GM12878 (cell line): ENCODE data around the gene PHLPP1. TPM values are rescaled to one million over a fixed set of nuclear protein-coding genes. Genes with fewer than 3 reads are reported as not detected.

ENCODE experiments used
- ATAC-seq: fragments of 200-7000 bp; cut with Tn5 transposase; 3 replicates; pipeline ENCODE4 v1.9.1; 2020; ENCODE audit warnings: mild to moderate bottlenecking, moderate library complexity
- BruUV-seq: library from RNA; stranded (reverse); fragments of 400-500 nt; replicated peaks from 2 replicates; lab custom pipeline; 2021; lab: Mats Ljungman, UMichigan
- CTCF ChIA-PET: fragments of 300-600 bp; sonication (Branson Sonifier 250); formaldehyde crosslinking; extraction: SDS; loops from one replicate; lab custom pipeline; 2021; ENCODE audit warnings: inconsistent platforms; lab: Yijun Ruan, JAX
- POLR2A ChIA-PET: fragments of 350-600 bp; formaldehyde crosslinking; extraction: SDS; loops from one replicate; lab custom pipeline; 2021; ENCODE audit warnings: inconsistent platforms; lab: Charles Lee
- RAD21 ChIA-PET: fragments of 300-600 bp; sonication (Branson Sonifier 250); formaldehyde crosslinking; loops from one replicate; lab custom pipeline; 2023; ENCODE audit warnings: antibody characterized with exemption; ENCODE audit not compliant: unreplicated experiment; lab: Charles Lee
- SMC1A ChIA-PET: fragments of 300-600 bp; sonication (Branson Sonifier 250); formaldehyde crosslinking; loops from one replicate; lab custom pipeline; 2023; ENCODE audit not compliant: unreplicated experiment, uncharacterized antibody; lab: Charles Lee
- DNase-seq: peaks from one replicate; pipeline ENCODE4 v3.0.0-alpha.2; 2011; ENCODE audit warnings: low read depth, low spot score
- FAIRE-seq: peaks from 3 replicates; lab custom pipeline; 2011; peaks lifted over from hg19 to GRCh38; lab: Jason Lieb, UNC
- H2AFZ ChIP-seq: 2 replicates; pipeline ENCODE4 v1.6.0; 2011; ENCODE audit warnings: low read depth, low read length, control low read depth; ENCODE audit not compliant: control insufficient read depth
- H3K27ac ChIP-seq: 2 replicates; pipeline ENCODE4 v1.5.1; 2011; ENCODE audit warnings: control low read depth; ENCODE audit not compliant: control insufficient read depth, insufficient read depth
- H3K27me3 ChIP-seq, 2 experiments: replicated peaks in 1 of 2; 2 replicates each; pipeline versions ENCODE4 v1.6.0 to v1.6.1; 2011; ENCODE audit warnings: low read length in 1 of 2; ENCODE audit not compliant: control insufficient read depth in 2 of 2, insufficient read depth in 2 of 2
- H3K36me3 ChIP-seq, 2 experiments: 2 replicates each; pipeline ENCODE4 v1.5.1; 2011; ENCODE audit warnings: low read length in 1 of 2; ENCODE audit not compliant: control insufficient read depth in 2 of 2, insufficient read depth in 2 of 2
- H3K4me1 ChIP-seq: 2 replicates; pipeline ENCODE4 v1.6.1; 2011; ENCODE audit warnings: mild to moderate bottlenecking, low read length, moderate library complexity, mixed read lengths; ENCODE audit not compliant: control insufficient read depth, insufficient read depth
- H3K4me2 ChIP-seq: 2 replicates; pipeline ENCODE4 v1.6.0; 2011; ENCODE audit warnings: control low read depth; ENCODE audit not compliant: control insufficient read depth, insufficient read depth
- H3K4me3 ChIP-seq: fragments of 200-600 bp; sonication (generic); 2 replicates; pipeline ENCODE4 v1.5.1; 2016
- H3K79me2 ChIP-seq: 2 replicates; pipeline ENCODE4 v1.6.0; 2011; ENCODE audit warnings: low read length; ENCODE audit not compliant: control insufficient read depth, insufficient read depth
- H3K9ac ChIP-seq: 2 replicates; pipeline ENCODE4 v1.8.0; 2011; ENCODE audit warnings: low read length, control low read depth, mixed read lengths; ENCODE audit not compliant: control insufficient read depth, insufficient read depth
- H3K9me3 ChIP-seq: replicated peaks from 3 replicates; pipeline ENCODE4 v1.5.1; 2011; ENCODE audit warnings: mild to moderate bottlenecking, low read length; ENCODE audit not compliant: control insufficient read depth, insufficient read depth
- H4K20me1 ChIP-seq: 2 replicates; pipeline ENCODE4 v1.6.0; 2011; ENCODE audit not compliant: control insufficient read depth, insufficient read depth
- MXI1 ChIP-seq: fragments of 150-350 bp; IDR thresholded peaks from 2 replicates; pipeline ENCODE4 v1.6.1; 2011; ENCODE audit warnings: low read depth, mild to moderate bottlenecking, inconsistent platforms, low read length, improper control_type of control experiment
- MYB ChIP-seq: fragments of 150-350 bp; IDR thresholded peaks from 2 replicates; pipeline ENCODE4 v1.6.1; 2014; ENCODE audit warnings: mild to moderate bottlenecking, low read depth, low read length, borderline replicate concordance
- NFIC ChIP-seq: IDR thresholded peaks from 2 replicates; pipeline ENCODE4 v1.6.1; 2012; ENCODE audit warnings: low read depth, mild to moderate bottlenecking, inconsistent platforms, low read length, moderate library complexity
- NR2C1 ChIP-seq: fragments of 450-650 bp; IDR thresholded peaks from 2 replicates; pipeline ENCODE4 v1.6.1; 2017; ENCODE audit warnings: antibody characterized with exemption, mild to moderate bottlenecking, moderate library complexity
- PAX8 ChIP-seq: fragments of 450-650 bp; IDR thresholded peaks from 2 replicates; pipeline ENCODE4 v1.6.1; 2017; ENCODE audit warnings: mild to moderate bottlenecking, moderate library complexity
- POU2F2 ChIP-seq: IDR thresholded peaks from 3 replicates; pipeline ENCODE4 v1.6.1; 2011; ENCODE audit warnings: low read depth, mild to moderate bottlenecking, low read length, borderline replicate concordance
- TCF12 ChIP-seq: IDR thresholded peaks from 2 replicates; pipeline ENCODE4 v1.6.1; 2011; ENCODE audit warnings: low read depth, mild to moderate bottlenecking, low read length
- TCF3 ChIP-seq: IDR thresholded peaks from 2 replicates; pipeline ENCODE4 v1.6.1; 2012; ENCODE audit warnings: low read depth, mild to moderate bottlenecking, low read length, borderline replicate concordance; ENCODE audit not compliant: insufficient read depth
- YBX1 ChIP-seq: fragments of 450-650 bp; IDR thresholded peaks from 2 replicates; pipeline ENCODE4 v1.6.1; 2016; ENCODE audit warnings: antibody characterized with exemption
- ZNF207 ChIP-seq: fragments of 450-650 bp; IDR thresholded peaks from 2 replicates; pipeline ENCODE4 v1.6.1; 2014; ENCODE audit warnings: antibody characterized with exemption, mild to moderate bottlenecking, borderline replicate concordance
- ZNF217 ChIP-seq: fragments of 450-650 bp; IDR thresholded peaks from 2 replicates; pipeline ENCODE4 v1.6.1; 2017; ENCODE audit warnings: antibody characterized with exemption, mild to moderate bottlenecking
- ZNF24 ChIP-seq: fragments of 450-650 bp; IDR thresholded peaks from 2 replicates; pipeline ENCODE4 v1.6.1; 2017; ENCODE audit warnings: antibody characterized with exemption, mild to moderate bottlenecking
- ZSCAN29 ChIP-seq: fragments of 450-650 bp; IDR thresholded peaks from 2 replicates; pipeline ENCODE4 v1.6.1; 2017; ENCODE audit warnings: mild to moderate bottlenecking, moderate library complexity
- ZZZ3 ChIP-seq: IDR thresholded peaks from 2 replicates; pipeline ENCODE4 v1.6.1; 2011; ENCODE audit warnings: low read depth; ENCODE audit not compliant: control insufficient read depth, insufficient read length
- in situ Hi-C: fragments of 300-500 bp; cut with MboI; formaldehyde crosslinking; loops from 9 replicates; pipeline ENCODE4 v1.14.3; 2018; ENCODE audit warnings: mixed read lengths
- intact Hi-C: fragments of 100-400 bp; cut with micrococcal nuclease; formaldehyde crosslinking; loops from one replicate; pipeline ENCODE4 v1.14.2; 2022; ENCODE audit not compliant: unreplicated experiment
- polyA plus RNA-seq, 11 experiments: library from polyadenylated mRNA; depleted of rRNA in 4 of 11; unstranded in 6 of 11; stranded (reverse) in 5 of 11; fragments of >200 nt; fragmentation: Nextera tagmentation in 4 of 11; fragmentation: Illumina TruSeq in 1 of 11; extraction: Ambion mirVana in 4 of 11; extraction: Trizol in 1 of 11; gene quantifications; 1 replicate in 1 of 11; 2 replicates in 10 of 11; pipeline versions ENCODE4 v1.2.1 to v1.2.3, GENCODE V29; 2011 to 2016; ENCODE audit warnings: inconsistent platforms in 2 of 11, missing spikeins in 2 of 11, low read depth in 1 of 11
- total RNA-seq, 4 experiments: library from RNA; depleted of rRNA in 3 of 4; stranded (reverse); fragments of >200 nt in 3 of 4; fragmentation: Illumina TruSeq in 1 of 4; extraction: Trizol in 1 of 4; gene quantifications; 2 replicates each; pipeline versions ENCODE4 v1.2.1 to v1.2.3, GENCODE V29; 2013 to 2021
- TF ChIP-seq, protein P1 (sequence below): IDR thresholded peaks from 2 replicates; pipeline ENCODE4 v1.6.1; 2012; ENCODE audit warnings: low read depth, low read length, improper control_type of control experiment
- TF ChIP-seq, protein P2 (sequence below): fragments of 450-650 bp; IDR thresholded peaks from 2 replicates; pipeline ENCODE4 v1.6.1; 2016; ENCODE audit warnings: mild to moderate bottlenecking
- TF ChIP-seq, protein P3 (sequence below): IDR thresholded peaks from 2 replicates; pipeline ENCODE4 v1.6.1; 2012; ENCODE audit warnings: mild to moderate bottlenecking, low read depth, low read length
- TF ChIP-seq, protein P4 (sequence below): fragments of 450-650 bp; IDR thresholded peaks from 2 replicates; pipeline ENCODE4 v1.6.1; 2017; ENCODE audit warnings: low read depth, mild to moderate bottlenecking, moderate library complexity

PHLPP1 gene
- total and polyA plus RNA-seq, 10 of the 15 experiments (the other 5 are each of a cell fraction or from before 2014, with no cell fraction given): 0.42 to 7.0 (median 1.9) TPM

DNA sequence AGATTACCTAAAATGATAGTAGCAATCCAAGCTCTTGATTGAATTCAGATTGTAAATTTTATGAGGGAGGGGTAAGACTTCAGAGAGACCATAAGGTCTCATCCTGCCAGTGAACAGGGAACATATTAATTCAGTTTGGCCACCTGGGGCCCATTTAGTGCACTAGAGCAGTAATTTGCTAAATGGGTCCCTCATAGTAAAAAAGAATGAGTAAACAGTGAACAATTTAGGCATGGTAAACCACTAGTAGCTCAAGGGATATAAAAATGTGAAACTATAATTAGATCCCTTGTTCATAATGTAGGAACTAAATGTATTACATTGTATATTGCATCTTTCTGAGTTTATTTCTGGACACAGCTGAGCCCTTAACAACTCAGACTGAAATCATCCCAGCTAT lies 4.9 kb upstream of the PHLPP1 start:
- POLR2A ChIA-PET: no interaction called here
- Histone ChIP-seq H3K27ac (no peak overlapping the region), H3K36me3 (no peaks in the 10 kb centered on the region), H3K27me3 (no peaks in the 10 kb centered on the region), H4K20me1 (no peaks in the 10 kb centered on the region), H2AFZ (no peak overlapping the region), H3K9me3 (no peaks in the 10 kb centered on the region), H3K79me2 (no peaks in the 10 kb centered on the region), H3K4me2 (no peak overlapping the region), H3K9ac (no peak overlapping the region), H3K4me1 (0 out of 2 replicates have a peak, but pooled peaks cover 2% of the 10 kb centered on the region), H3K4me3 (no peak overlapping the region)
- RAD21 ChIA-PET: interaction anchor here (0.9 to 2.0 kb wide), 2 partner anchors 247 to 629 kb away, joined by 3 to 11 read pairs; no protein-coding TSS in a partner anchor
- in situ Hi-C loops: loop anchor here (5.0 to 25.0 kb wide), 4 partner anchors 244 to 714 kb away; partner anchors contain the start of gene VPS4B
- SMC1A ChIA-PET: interaction anchor here (0.6 to 1.8 kb wide), 7 partner anchors 13 to 270 kb away, joined by 3 to 6 read pairs (median 4); no protein-coding TSS in a partner anchor
- no TSS peak for BruUV-seq
- CTCF ChIA-PET: interaction anchor here (0.6 to 2.2 kb wide), 10 partner anchors 16 to 729 kb away, joined by 3 to 10 read pairs (median 3); no protein-coding TSS in a partner anchor
- FAIRE-seq: no peak
- intact Hi-C loops: loop anchor here (5.0 to 10.0 kb wide), 5 partner anchors 123 to 724 kb away; partner anchors contain the start of gene ZCCHC2
- no peak for DNase-seq
- ATAC-seq: no peak
- TF ChIP-seq TCF3 (no peak), TCF12 (no peak), ZZZ3 (no peak), ZNF24 (no peak), YBX1 (no peak), NR2C1 (no peak), ZNF207 (no peak), ZSCAN29 (no peak), PAX8 (no peak), POU2F2 (no peak), NFIC (no peak), MYB (no peak), MXI1 (no peak), ZNF217 (no peak)
- TF ChIP-seq, protein P1, sequence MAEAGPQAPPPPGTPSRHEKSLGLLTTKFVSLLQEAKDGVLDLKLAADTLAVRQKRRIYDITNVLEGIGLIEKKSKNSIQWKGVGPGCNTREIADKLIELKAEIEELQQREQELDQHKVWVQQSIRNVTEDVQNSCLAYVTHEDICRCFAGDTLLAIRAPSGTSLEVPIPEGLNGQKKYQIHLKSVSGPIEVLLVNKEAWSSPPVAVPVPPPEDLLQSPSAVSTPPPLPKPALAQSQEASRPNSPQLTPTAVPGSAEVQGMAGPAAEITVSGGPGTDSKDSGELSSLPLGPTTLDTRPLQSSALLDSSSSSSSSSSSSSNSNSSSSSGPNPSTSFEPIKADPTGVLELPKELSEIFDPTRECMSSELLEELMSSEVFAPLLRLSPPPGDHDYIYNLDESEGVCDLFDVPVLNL: no peak
- TF ChIP-seq, protein P2, sequence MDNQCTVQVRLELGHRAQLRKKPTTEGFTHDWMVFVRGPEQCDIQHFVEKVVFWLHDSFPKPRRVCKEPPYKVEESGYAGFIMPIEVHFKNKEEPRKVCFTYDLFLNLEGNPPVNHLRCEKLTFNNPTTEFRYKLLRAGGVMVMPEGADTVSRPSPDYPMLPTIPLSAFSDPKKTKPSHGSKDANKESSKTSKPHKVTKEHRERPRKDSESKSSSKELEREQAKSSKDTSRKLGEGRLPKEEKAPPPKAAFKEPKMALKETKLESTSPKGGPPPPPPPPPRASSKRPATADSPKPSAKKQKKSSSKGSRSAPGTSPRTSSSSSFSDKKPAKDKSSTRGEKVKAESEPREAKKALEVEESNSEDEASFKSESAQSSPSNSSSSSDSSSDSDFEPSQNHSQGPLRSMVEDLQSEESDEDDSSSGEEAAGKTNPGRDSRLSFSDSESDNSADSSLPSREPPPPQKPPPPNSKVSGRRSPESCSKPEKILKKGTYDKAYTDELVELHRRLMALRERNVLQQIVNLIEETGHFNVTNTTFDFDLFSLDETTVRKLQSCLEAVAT: no peak
- TF ChIP-seq, protein P3, sequence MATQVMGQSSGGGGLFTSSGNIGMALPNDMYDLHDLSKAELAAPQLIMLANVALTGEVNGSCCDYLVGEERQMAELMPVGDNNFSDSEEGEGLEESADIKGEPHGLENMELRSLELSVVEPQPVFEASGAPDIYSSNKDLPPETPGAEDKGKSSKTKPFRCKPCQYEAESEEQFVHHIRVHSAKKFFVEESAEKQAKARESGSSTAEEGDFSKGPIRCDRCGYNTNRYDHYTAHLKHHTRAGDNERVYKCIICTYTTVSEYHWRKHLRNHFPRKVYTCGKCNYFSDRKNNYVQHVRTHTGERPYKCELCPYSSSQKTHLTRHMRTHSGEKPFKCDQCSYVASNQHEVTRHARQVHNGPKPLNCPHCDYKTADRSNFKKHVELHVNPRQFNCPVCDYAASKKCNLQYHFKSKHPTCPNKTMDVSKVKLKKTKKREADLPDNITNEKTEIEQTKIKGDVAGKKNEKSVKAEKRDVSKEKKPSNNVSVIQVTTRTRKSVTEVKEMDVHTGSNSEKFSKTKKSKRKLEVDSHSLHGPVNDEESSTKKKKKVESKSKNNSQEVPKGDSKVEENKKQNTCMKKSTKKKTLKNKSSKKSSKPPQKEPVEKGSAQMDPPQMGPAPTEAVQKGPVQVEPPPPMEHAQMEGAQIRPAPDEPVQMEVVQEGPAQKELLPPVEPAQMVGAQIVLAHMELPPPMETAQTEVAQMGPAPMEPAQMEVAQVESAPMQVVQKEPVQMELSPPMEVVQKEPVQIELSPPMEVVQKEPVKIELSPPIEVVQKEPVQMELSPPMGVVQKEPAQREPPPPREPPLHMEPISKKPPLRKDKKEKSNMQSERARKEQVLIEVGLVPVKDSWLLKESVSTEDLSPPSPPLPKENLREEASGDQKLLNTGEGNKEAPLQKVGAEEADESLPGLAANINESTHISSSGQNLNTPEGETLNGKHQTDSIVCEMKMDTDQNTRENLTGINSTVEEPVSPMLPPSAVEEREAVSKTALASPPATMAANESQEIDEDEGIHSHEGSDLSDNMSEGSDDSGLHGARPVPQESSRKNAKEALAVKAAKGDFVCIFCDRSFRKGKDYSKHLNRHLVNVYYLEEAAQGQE: no peak
- TF ChIP-seq, protein P4, sequence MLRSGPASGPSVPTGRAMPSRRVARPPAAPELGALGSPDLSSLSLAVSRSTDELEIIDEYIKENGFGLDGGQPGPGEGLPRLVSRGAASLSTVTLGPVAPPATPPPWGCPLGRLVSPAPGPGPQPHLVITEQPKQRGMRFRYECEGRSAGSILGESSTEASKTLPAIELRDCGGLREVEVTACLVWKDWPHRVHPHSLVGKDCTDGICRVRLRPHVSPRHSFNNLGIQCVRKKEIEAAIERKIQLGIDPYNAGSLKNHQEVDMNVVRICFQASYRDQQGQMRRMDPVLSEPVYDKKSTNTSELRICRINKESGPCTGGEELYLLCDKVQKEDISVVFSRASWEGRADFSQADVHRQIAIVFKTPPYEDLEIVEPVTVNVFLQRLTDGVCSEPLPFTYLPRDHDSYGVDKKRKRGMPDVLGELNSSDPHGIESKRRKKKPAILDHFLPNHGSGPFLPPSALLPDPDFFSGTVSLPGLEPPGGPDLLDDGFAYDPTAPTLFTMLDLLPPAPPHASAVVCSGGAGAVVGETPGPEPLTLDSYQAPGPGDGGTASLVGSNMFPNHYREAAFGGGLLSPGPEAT: no peak
